GM18519 (cell line): ENCODE data around the gene CD163L1.

Experiments
- ATAC-seq: cut with Tn5 transposase; IDR thresholded peaks from one replicate; pipeline ENCODE4 v1.9.1; 2021; ENCODE audit warnings: mild to moderate bottlenecking, moderate library complexity; ENCODE audit not compliant: unreplicated experiment, low FRiP score

CD163L1 gene

GRCh38 chr12:7411343-7411742 lies 32.6 kb downstream of the CD163L1 start:
- no peak for ATAC-seq

- no peak for ATAC-seq
These were observed 39.7 kb downstream of the CD163L1 start for GRCh38 chr12:7404275-7404674.

- no peak for ATAC-seq
These were observed 40.5 kb downstream of the CD163L1 start for GRCh38 chr12:7403466-7403865.

- ATAC-seq, result no peak
These were observed 44.9 kb downstream of the CD163L1 start for GRCh38 chr12:7399089-7399488.

- no peak for ATAC-seq
These were observed 47.5 kb downstream of the CD163L1 start for GRCh38 chr12:7396418-7396817.

GRCh38 chr12:7395950-7396349 lies 48.0 kb downstream of the CD163L1 start:
- no peak for ATAC-seq

- no peak for ATAC-seq
These were observed 56.7 kb downstream of the CD163L1 start for GRCh38 chr12:7387289-7387688.

- ATAC-seq, result no peak
These were observed 60.8 kb downstream of the CD163L1 start for GRCh38 chr12:7383157-7383556.

GRCh38 chr12:7376196-7376595 lies 67.8 kb downstream of the CD163L1 start:
- ATAC-seq, result no peak

- ATAC-seq, result no peak
These were observed 68.8 kb downstream of the CD163L1 start for GRCh38 chr12:7375145-7375543.

- no peak for ATAC-seq
These were observed 69.4 kb downstream of the CD163L1 start for GRCh38 chr12:7374423-7375144.

GRCh38 chr12:7373226-7373625 lies 70.7 kb downstream of the CD163L1 start:
- no peak for ATAC-seq

GRCh38 chr12:7369274-7369729 lies 74.7 kb downstream of the CD163L1 start:
- no peak for ATAC-seq

- ATAC-seq, result no peak
These were observed 81.2 kb downstream of the CD163L1 start for GRCh38 chr12:7362734-7363133.

GRCh38 chr12:7361265-7361664 lies 82.7 kb downstream of the CD163L1 start:
- no peak for ATAC-seq

GRCh38 chr12:7354529-7354928 lies 89.4 kb downstream of the CD163L1 start:
- ATAC-seq, result no peak

GRCh38 chr12:7352661-7353060 lies 91.3 kb downstream of the CD163L1 start:
- ATAC-seq, result no peak

GRCh38 chr12:7351177-7351576 lies 92.8 kb downstream of the CD163L1 start:
- ATAC-seq, result no peak

GRCh38 chr12:7349418-7349817 lies 94.5 kb downstream of the CD163L1 start:
- ATAC-seq, result no peak

- ATAC-seq, result no peak
These were observed 97.3 kb downstream of the CD163L1 start for GRCh38 chr12:7346551-7347225.

- ATAC-seq, result no peak
These were observed 98.9 kb downstream of the CD163L1 start for GRCh38 chr12:7344833-7345606.
